HG03108 (cell line): ENCODE data around the gene ASPDH.

Experiments
- ATAC-seq: cut with Tn5 transposase; IDR thresholded peaks from one replicate; pipeline ENCODE4 v1.9.1; 2021; ENCODE audit warnings: moderate library complexity; ENCODE audit not compliant: unreplicated experiment

ASPDH gene

DNA sequence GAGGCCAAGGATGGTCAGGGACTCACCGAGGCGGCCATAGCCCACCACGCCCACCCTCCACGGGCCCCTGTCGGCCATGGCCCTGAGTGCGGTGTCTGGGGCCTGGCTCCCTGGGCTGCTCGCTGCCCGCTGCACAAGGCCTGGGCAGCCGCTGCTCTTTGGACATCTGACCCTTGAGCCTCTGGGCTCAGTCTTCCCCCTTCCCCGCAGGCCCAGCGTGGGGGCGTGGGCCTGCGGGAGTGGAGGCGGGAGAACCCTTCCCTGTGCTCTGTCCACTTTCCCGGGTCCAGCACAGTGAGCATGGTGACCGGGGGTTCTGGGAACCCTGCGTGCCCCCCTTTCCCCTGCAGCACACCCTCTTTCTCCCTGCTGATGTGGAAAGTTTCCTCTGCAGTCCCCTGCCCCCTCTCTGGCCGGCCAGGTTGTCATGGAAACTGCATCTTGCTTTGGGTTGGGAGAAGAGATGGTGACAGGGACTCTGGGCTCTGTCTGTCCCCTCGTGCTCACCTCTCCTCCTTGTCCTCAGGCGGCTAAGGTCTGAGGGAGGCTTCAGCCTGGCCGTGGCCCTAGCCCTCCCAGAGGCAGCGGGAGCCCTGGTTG, at the start of gene ASPDH:
TSS of gene ASPDH (minus strand) at position 168 of the 600 bp plus-strand sequence. CDS start at position 78, 90 bp downstream.
- no peak for ATAC-seq

DNA sequence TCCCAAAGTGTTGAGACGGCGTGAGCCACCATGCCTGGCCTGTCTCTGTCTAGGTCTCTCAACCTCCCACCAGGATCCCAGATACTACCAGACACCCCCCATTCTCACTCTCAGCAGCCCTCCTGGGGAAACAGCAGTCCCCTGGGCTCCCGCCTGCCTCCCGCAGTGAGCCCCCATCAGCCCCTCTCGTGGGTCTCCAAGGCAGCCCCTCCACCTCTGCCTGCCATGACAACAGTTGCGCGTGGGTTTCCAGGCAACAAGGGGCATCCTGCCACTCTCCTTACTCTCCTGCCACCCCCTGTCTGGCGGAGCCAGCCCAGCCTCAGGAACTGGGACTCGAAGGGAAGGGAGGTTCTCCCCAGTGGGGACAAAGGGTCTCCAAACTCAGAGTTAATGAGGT, 49.3 kb upstream of the ASPDH start:
- no peak for ATAC-seq

DNA sequence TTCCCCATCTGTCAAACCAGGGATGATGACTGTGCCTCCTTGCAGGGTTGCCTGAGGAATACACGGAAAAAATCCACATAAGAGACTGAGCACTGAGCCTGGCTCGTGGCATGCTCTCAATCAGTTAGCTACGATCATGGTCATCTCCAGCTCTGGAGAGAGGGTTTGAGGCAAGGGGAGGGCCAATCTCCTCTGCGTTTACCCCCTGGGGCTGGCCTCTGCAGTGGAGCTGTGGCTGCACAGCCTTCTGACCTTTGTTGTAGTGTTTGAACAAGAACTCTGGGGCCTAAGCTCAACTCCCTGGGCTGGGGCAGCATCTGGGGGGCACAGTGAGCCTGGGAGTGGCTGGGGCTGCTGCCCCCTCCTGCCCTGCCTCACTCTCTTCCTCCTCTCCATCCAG, 48.6 kb upstream of the ASPDH start:
- ATAC-seq, result no peak

DNA sequence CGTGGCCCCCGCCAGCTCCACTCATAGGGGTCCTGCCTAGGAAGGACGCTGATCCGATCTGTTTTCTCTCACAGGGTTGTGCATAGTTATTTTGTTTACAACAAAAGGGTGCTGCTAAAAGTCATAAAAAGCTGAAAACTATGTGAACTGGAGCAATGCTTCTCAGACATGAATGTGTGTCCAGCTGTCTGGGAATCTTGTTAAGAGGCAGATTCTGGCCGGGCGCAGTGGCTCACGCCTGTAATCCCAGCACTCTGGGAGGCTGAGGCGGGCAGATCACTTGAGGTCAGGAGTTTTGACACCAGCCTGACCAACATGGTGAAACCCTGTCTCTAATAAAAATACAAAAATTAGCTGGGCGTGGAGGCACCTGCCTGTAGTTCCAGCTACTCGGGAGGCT, 45.9 kb upstream of the ASPDH start:
- no peak for ATAC-seq

DNA sequence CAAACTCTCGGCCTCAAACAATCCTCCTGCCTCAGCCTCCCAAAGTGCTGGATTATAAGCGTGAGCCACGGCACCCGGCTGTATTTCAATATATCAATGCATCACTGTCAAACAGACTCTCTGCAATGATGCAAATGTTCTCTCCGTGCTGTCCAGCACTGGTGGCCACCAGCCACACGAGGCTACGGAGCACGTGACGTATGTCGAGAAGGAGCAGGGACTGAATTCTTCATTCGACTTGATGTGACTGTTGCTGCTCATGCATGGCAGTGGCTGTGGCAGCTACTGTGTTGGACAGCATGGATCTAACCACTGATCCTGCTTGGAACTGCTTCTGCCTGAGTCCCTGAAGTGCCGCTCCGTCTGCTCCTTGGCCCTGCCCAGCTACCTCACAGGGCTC, 44.7 kb upstream of the ASPDH start:
- no peak for ATAC-seq

DNA sequence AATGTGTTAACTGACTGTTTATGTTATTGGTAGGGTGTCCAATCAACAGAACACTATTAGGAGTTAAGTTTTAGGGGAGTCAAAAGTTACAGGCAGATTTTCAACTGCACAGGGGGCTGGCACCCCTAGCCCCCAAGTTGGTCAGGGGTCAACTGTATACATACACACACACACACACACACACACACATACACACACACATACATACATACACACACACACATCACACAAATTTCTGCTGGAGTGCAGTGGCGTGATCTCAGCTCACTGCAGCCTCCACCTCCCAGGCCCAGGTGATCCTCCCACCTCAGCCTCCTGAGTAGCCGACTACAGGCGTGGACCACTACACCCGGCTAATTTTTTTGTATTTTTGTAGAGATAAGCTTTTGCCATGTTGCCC, 44.3 kb upstream of the ASPDH start:
- ATAC-seq, result no peak

DNA sequence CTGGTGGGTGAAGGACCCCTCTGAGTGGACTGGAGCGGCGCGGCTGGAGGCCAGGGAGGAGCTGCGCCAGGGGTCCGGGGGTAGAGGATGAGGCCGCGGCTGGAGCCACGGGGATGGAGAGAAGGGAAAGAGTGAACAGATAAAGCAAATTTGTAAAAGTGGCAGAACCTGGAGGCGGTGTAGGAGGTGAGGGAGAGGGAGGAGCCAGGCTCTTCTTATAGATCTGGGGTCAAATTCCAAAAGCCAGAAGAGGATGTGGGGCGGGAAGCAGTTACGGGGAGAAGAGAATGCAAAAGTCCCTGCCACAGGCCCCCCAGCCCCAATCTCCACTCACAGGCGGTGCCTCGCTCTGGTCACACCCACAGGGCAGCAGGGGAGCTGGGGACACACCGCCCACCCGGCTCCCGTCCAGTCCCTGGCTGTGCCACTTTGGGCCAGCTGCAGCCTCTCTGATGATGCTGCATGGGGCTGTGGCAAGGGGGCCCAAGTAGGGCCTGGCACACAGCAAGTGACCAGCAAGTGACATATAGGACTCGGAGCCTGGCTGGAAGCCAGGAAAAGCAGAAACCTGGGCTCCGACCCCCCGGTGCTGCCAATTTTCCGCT, 43.4 kb upstream of the ASPDH start:
- ATAC-seq, result no peak

DNA sequence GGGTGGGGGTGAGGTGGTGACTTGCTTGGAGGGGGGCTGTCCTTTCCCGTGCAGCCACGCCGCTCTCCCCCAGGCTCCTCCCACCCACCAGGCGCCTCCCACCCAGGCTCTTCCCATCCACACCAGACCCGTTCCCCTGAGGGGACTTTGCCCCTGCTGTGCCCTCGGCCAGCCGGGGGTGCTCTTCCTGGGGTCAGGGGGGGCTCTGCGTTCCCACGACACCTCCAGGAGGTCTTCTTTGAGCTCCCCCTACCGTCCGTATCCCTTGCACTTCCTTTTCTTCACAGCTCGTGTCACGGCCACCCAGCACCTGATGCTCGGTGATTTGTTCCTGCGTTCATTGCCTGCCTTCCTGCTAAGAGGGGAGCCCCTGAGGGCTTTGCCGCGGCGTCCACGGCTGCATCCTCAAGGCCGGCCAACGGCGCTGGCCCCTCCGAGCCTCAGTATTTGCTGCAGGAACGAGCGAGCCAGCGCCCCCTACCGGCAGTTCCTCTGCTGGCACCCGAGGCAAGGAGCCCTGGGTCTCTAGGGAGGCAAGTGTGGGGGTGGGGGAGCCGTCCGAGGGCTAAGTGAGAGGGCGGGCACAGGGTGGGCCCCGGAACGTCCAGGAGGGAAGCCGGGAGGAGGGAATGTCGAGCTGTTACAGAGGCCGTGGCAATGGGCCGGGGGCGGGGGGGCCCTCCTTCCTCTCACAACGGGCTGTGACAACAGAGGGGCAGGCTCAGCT, 42.7 kb upstream of the ASPDH start:
- no peak for ATAC-seq

DNA sequence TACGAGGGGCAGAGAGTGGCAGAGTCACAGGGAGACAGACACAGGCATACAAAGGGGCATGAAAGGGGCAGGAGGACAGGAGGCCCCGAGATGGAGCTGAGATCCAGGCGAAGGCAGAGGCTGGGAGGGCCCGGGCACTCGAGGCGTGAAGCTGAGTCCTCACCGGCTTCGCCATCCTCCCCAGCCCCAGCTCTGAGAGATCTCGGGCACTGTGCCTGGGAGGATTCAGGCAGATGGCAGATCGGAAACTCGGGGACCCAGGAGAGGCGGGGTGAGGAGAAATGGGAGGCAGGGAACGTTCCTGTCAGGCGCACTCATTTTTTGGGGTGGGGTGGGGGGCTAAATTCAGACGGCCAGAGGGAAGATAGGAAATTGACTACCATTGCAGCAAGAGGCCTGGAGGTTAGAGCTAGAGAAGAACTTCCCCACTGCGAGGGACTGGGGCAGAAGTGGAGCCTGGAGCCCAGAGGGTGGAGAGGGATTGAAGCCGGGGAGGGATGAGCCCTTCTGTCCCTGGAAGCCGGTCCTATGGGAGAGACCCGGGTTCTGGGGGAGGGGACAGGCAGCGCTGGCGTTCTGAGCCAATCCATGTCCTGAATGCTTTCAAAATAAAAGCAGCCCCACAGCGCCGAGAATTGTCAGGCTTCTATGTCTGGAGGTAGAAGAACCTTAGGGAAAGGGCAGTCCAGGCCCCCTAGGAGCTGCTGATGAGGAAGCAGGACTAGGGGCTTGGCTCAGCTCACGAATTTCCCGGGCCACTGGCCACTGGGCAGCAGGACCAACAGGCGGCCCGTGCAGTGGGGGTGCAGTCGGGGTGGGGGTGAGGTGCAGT, 42.0 kb upstream of the ASPDH start:
- no peak for ATAC-seq

DNA sequence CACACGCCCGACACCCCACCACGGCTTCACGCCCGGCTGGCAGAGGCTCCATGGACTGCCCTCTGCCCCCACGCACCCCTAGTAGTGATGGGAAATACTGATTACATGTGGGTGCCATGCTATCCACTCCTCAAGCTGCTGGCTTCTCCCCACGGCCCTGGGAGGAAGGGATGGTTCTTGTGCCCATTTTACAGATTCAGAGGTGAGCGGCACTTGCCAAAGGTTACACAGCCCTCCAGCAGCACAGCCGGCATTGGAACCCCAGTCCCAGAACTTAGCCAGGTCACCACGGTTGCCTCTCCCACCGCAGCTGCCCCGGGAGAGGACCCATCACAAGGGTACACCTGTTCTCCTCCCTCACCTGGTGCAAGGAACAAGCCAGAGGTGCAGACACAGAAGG, 41.3 kb upstream of the ASPDH start:
- ATAC-seq, result no peak

DNA sequence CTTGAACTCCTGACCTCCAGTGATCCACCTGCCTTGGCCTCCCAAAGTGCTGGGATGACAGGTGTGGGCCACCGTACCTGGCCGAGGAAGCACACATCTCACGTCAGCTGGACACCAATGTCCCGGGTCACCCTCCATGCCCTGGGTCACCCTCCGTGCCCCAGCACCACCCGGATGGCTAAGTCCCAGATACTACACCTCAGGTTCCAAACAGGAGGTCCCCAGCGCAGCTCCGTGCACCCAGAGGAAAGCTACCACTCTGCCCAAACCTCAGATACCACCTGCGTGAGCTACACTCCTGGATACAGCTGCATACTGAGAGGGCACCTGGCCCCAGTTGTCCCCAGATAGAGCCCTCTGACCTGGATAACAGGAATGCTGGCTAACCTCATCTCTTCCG, 40.5 kb upstream of the ASPDH start:
- ATAC-seq, result no peak

DNA sequence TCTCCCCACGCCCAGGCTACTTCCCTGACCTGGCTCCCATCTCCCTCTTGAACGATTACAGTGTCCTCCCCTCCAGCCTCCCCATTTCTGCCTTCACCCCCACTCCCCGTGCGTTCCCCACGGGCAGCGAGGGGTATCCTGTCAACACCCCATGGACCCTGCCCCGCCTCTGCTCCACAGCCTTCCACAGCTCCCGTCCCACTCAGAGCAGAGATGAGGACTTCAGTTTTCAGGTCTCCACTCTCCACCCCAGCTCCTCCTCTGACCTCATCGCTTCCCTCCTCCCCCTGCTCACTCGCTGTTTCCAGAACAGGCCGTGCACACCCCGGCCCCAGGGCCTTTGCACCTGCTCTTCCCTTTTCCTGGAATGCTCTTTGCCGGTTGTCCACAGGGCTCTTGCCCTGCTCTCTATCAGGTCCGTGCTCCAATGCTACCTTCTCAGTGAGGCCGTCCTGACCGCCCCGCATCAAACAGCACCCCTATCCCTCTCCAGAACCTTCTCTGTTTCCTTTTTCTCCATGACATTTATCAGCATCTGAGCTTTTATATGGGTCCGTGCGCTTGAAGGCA, 39.5 kb upstream of the ASPDH start:
- no peak for ATAC-seq

DNA sequence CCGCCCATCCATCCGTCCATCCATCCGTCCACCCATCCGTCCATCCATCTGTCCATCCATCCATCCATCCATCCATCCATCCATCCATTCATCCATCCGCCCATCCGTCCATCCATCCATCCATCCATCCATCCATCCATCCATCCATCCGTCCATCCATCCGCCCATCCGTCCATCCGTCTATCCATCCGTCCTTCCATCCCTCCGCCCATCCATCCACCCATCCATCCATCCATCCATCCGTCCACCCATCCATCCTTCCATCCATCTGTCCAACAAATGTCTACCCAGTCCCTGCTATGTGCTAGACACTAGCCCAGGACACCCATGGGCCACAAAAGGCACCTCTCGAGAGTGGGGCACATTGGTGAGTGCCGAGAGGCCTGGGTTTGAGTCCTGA, 38.8 kb upstream of the ASPDH start:
- ATAC-seq, result no peak

DNA sequence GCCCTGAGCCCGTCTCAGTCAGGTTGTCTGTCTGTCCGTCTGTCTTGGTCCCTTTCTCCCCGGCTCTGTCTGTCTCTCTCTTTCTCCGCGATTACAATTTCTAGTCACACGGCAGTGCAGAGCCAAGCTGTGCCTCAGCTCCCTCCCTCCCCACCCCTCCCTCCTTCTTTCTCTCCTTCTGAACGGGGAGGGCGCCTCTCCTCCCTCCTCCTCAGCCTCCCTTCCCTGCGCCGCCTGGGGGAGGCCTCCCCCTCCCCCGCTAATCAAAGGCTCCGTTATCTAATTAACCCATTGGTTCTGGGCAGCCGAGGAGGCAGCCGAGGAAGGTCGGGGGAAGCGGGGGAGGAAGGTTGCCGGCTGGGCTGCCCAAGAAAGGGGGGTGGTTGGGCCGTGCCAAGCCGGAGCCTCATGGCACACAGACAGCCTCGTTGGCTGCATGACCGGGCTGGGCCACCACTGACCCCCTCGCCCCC, 38.0 kb upstream of the ASPDH start:
- ATAC-seq, result no peak

DNA sequence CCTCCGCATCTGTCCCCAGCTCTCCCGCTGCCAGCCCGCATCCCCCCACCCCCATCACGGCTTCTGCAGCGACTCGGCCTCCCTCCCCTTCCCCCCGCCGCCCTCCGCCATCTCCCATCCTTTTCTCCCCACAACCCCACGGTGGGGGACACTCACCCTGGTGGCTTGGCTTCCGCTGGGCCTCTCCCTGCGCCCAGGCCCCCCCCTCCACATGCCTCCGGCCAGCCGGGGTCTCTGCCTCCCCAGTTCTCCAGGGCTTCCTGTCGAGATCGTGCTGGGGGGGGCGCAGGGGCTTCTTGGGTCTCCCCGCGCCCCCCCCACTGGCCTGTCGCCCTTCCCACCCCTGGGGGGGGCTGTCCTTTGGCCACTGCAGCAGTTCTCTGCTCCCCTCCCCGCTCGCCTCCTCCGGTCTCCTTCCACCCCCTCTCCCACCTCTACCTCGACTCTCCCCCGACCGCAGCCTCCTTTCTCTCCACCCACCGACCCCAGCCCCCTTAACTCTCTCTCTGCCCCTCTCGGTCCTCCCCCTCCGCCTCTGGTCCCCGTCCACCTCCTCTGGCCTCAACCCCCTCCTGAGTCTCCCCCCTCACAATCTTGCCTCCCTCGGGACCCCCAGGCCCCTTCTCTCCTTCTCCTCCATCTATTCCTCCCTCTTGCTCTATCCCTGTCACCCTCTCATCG, 37.5 kb upstream of the ASPDH start:
- ATAC-seq, result no peak

DNA sequence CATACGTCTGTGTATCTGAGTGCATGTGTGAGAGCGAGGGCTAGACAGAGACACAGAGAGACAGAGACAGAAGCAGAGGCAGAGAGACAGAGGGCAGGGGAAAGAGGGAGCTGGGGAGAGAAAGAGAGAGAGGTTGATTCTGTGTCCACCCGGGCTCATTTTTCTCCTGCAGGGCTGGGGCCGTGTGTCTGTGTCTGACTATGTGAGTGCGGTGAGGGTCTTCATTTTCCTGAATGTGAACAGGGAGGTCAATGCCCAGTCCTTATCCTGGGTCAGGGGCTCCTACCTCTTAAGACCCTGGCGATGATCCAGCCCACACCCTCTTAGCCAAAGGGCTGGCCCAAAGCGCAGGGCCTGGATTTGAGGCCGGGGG, 36.9 kb upstream of the ASPDH start:
- no peak for ATAC-seq

DNA sequence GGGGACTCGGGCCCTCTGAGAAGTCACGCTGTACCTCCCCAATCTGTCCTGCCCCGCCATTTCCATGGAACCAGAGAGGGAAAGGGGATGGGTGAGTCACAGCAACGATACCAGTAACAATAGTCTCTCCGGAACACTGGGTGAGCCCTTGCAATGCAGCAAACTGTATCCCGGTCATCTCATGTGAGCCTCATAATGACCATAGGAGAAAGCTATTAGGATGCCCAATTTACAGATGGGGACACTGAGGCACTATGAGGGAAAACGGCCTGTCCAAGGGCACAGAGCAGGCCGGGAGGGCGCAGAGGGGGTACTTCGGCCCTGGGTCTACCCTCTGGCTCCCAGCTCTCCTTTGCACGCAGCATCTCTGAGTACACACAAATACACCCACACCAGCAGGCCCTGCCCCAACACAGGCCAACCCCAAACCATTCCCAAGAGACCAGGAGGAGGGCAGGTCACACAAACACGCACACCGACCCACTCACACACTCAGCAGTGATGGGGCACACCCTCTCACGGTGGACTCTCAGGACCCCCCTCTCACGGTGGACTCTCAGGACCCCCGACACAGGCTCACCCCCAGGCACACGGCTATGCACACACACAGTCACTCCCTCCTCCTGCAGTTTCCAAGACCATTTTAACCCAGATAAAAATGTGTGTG, 36.3 kb upstream of the ASPDH start:
- ATAC-seq, result no peak

DNA sequence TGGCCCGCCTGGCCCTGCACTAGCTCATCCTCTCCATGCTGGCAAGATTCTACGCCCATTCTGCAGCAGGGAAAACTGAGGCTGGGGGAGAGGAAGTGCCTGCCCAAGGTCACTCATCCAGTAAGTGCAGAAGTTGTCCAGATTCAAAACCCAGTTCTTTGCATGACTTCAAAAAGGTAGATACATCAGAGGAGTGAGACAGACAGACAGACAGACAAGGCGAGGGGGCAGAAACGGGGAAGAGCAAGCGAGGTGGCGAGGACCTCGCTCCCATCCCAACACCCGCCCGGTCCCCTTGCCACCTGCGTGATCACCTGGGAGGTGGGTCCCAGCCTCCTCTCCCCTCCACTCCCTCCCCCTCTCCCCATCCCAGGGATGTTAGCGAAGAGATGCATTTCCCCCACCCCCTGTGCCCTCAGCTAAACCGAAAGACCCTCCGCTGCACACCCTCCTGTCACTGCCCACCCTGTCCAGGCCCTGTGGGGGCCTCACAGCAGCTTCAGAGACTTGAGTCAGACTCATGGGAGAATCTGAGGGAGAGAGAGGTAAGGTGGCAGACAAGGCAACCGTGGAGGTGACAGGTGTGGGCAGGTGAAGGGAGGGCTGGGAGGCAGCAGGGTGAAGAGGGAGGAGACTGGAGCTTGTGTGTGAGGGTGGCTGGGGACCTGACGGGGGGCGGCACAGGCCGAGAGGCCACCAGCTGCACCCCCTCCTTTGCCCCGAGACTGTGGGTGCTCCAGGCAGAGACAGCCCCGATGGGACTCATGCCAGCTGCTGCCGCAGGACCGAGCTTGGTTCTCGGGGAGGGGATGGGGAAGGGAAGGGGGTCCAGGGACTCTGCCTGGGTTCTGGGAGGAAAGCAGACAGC, 35.6 kb upstream of the ASPDH start:
- no peak for ATAC-seq
